Stimulated activated memory B cell treated with anti-CD40 and anti-IgM and Interleukin-4, amounts not matched to agents 10 μg/mL and 1 μg/mL and 100 μg/mL, for 72 hours (primary cell): ENCODE results near the gene WDFY4.

Experiments used
- ATAC-seq: fragments of 150-1000 bp; cut with Tn5 transposase; 2 replicates; pipeline ENCODE4 v1.10.0; 2021
- H3K27ac Mint-ChIP-seq: one replicate; pipeline ENCODE4 v1.8.0; 2022; ENCODE audit warnings: mild to moderate bottlenecking, mixed read lengths
- H3K27me3 Mint-ChIP-seq: one replicate; pipeline ENCODE4 v1.8.0; 2022; ENCODE audit warnings: mixed read lengths
- H3K36me3 Mint-ChIP-seq: one replicate; pipeline ENCODE4 v1.8.0; 2022; ENCODE audit warnings: mixed read lengths
- H3K4me1 Mint-ChIP-seq: one replicate; pipeline ENCODE4 v1.8.0; 2022; ENCODE audit warnings: mixed read lengths
- H3K4me3 Mint-ChIP-seq: one replicate; pipeline ENCODE4 v1.8.0; 2022; ENCODE audit warnings: mild to moderate bottlenecking, moderate library complexity, mixed read lengths
- H3K9me3 Mint-ChIP-seq: one replicate; pipeline ENCODE4 v1.8.0; 2022; ENCODE audit warnings: mixed read lengths

WDFY4 gene

GRCh38 chr10:48968036-48968435, 283.4 kb downstream of the WDFY4 start:
- Mint-ChIP-seq H3K9me3 (no peaks in the 10 kb centered on the region), H3K27ac (peak overlapping the region; percentile 29), H3K4me3 (no peak overlapping the region), H3K27me3 (no peaks in the 10 kb centered on the region), H3K4me1 (no peaks in the 10 kb centered on the region), H3K36me3 (peaks cover 84% of the 10 kb centered on the region)
- ATAC-seq, result no peak

DNA sequence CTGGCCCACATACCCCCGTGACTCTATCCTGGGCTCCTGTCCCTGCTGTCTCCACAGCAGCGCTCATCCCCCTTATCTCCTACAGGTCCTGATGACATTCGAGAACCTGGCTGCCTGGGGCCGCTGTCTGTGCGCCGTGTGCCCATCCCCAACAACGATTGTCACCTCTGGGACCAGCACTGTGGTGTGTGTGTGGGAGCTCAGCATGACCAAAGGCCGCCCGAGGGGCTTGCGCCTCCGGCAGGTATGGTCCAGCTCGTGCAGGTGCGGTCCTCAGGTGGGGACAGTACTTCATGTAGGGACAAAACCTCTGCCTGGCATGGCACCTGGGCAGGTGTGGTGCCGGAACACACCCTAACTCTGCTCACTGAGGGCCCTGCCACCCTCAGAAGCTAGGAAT, 285.4 kb downstream of the WDFY4 start:
- Mint-ChIP-seq H3K9me3 (no peaks in the 10 kb centered on the region), H3K4me3 (no peak overlapping the region), H3K4me1 (no peaks in the 10 kb centered on the region), H3K36me3 (peaks cover 92% of the 10 kb centered on the region), H3K27ac (peak overlapping the region; percentile 36), H3K27me3 (no peaks in the 10 kb centered on the region)
- ATAC-seq, result no peak

GRCh38 chr10:48970654-48971053, 286.0 kb downstream of the WDFY4 start:
- Mint-ChIP-seq H3K36me3 (peaks cover 92% of the 10 kb centered on the region), H3K27me3 (no peaks in the 10 kb centered on the region), H3K9me3 (no peaks in the 10 kb centered on the region), H3K27ac (no peak overlapping the region), H3K4me1 (no peaks in the 10 kb centered on the region), H3K4me3 (no peak overlapping the region)
- ATAC-seq, result no peak

GRCh38 chr10:48973065-48973464, 288.4 kb downstream of the WDFY4 start:
- Mint-ChIP-seq H3K9me3 (no peaks in the 10 kb centered on the region), H3K27me3 (no peaks in the 10 kb centered on the region), H3K36me3 (peaks cover 92% of the 10 kb centered on the region), H3K4me3 (no peak overlapping the region), H3K27ac (no peak overlapping the region), H3K4me1 (no peaks in the 10 kb centered on the region)
- ATAC-seq, result no peak

DNA sequence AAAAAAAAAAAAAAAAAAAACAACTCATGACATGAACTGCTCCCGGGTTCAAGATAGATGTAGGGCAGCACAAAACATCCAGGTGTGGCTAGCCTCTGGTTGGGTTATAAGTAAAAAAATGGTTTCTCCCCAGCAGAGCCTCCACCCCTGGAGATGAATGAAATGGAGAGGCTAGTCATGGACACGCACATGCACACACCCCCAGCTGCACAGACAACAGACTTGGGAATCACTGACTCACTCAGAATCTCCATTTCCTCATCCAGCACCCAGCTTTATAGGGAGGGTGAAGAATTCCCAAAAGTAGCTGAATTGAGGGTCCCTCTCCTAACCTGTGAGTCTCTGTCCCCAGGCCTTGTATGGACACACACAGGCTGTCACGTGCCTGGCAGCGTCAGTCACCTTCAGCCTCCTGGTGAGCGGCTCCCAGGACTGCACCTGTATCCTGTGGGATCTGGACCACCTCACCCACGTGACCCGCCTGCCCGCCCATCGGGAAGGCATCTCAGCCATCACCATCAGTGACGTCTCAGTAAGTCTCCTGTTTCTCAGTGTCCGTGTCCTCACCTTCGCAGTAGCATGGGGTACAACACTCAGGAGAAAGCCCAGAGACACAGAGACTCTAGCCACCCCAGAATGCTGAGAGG, 290.0 kb downstream of the WDFY4 start:
- Mint-ChIP-seq H3K27ac (no peak overlapping the region), H3K4me3 (no peak overlapping the region), H3K36me3 (peaks cover 94% of the 10 kb centered on the region), H3K4me1 (no peaks in the 10 kb centered on the region), H3K27me3 (no peaks in the 10 kb centered on the region), H3K9me3 (no peaks in the 10 kb centered on the region)
- no peak for ATAC-seq

DNA sequence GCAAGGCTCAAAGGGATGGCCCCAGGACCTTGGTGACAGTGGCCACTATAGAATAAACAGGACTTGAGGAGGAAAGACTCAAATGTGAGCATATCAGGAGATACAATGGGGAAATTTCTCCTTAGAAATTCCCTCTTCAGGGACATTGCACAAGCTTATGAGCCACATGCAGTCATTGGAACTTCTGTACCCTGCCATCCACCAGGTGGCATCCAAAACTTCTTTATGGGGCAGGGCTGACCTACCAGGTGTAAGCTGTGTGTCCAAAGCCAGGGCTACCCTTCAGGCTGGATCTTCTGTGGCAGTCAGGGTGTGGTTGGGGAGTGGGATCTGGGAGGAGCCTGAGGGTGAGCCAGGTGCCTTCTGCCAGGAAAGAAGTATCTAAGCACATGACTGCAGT, 291.5 kb downstream of the WDFY4 start:
- Mint-ChIP-seq H3K27me3 (no peaks in the 10 kb centered on the region), H3K4me1 (no peaks in the 10 kb centered on the region), H3K27ac (peak overlapping the region; percentile 1), H3K36me3 (peaks cover 85% of the 10 kb centered on the region), H3K9me3 (no peaks in the 10 kb centered on the region), H3K4me3 (no peak overlapping the region)
- no peak for ATAC-seq

DNA sequence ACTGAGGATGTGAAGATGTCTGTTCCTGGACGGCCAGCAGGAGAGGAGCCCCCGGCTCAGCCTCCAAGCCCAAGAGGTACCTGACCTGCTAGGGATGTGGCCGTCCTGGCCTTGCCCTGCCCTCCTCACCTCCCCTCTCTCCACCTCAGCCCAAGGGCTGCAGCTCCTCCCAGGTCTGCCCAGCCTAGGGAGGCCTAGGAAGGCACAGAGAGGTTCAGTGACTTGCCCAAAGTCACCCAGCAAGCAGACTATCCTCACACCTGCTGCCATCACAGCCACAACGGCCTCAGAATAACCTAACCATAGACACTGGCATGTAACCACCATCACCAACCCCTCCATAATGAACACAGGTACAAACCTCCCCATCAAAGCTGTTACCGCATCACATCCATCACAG, 293.6 kb downstream of the WDFY4 start:
- Mint-ChIP-seq H3K36me3 (peaks cover 83% of the 10 kb centered on the region), H3K27ac (no peak overlapping the region), H3K4me1 (no peaks in the 10 kb centered on the region), H3K27me3 (no peaks in the 10 kb centered on the region), H3K4me3 (no peak overlapping the region), H3K9me3 (no peaks in the 10 kb centered on the region)
- ATAC-seq, result no peak

GRCh38 chr10:48981310-48981907, 296.7 kb downstream of the WDFY4 start:
- no peak overlapping the region for H3K27ac Mint-ChIP-seq
- ATAC-seq, result no peak
- H3K27me3 Mint-ChIP-seq, result no peaks in the 10 kb centered on the region
- peaks cover 77% of the 10 kb centered on the region for H3K36me3 Mint-ChIP-seq
- H3K4me3 Mint-ChIP-seq, result no peak overlapping the region
- no peaks in the 10 kb centered on the region for H3K4me1 Mint-ChIP-seq
- H3K9me3 Mint-ChIP-seq, result no peaks in the 10 kb centered on the region

GRCh38 chr10:48982584-48982983, 297.9 kb downstream of the WDFY4 start:
- H3K36me3 Mint-ChIP-seq, result peaks cover 65% of the 10 kb centered on the region
- no peak overlapping the region for H3K4me3 Mint-ChIP-seq
- no peaks in the 10 kb centered on the region for H3K9me3 Mint-ChIP-seq
- no peaks in the 10 kb centered on the region for H3K4me1 Mint-ChIP-seq
- no peak overlapping the region for H3K27ac Mint-ChIP-seq
- ATAC-seq, result no peak
- no peaks in the 10 kb centered on the region for H3K27me3 Mint-ChIP-seq

DNA sequence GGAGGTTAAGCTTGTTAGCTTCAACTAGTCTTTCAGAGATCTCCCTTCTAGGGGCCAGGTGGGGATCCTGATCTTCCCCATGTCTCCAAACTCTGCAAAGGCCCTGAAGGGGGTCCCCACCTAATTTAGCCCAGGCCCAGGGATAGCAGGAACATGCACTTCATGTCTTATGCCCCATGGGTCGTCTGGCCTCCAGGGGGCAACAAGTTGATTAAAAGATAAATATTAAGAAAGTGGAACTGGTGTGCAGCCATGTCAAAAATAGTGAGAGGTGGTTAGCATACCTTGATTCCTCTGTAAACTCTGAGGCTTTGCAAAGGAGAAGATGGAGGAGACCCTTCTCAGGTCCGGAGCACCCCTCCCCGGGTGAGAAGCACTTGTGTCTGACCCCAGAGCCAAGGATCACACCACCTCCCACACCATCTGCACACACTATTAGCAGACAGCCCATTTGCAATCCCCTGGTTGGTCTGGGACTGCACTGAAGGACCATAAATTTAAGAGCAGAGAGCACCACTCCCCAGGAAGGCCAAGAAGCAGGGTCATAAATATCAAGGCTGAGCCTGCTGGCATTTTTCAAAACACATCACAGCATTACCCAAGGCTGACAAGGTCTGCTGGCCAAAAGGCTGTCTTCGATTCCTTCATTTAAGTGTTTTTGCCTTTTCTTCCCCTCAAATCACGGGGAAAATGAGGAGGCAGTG, 299.1 kb downstream of the WDFY4 start:
- no peaks in the 10 kb centered on the region for H3K27me3 Mint-ChIP-seq
- H3K4me3 Mint-ChIP-seq, result no peak overlapping the region
- no peaks in the 10 kb centered on the region for H3K4me1 Mint-ChIP-seq
- ATAC-seq, result no peak
- H3K9me3 Mint-ChIP-seq, result no peaks in the 10 kb centered on the region
- H3K27ac Mint-ChIP-seq, result no peak overlapping the region
- H3K36me3 Mint-ChIP-seq, result peaks cover 54% of the 10 kb centered on the region

DNA sequence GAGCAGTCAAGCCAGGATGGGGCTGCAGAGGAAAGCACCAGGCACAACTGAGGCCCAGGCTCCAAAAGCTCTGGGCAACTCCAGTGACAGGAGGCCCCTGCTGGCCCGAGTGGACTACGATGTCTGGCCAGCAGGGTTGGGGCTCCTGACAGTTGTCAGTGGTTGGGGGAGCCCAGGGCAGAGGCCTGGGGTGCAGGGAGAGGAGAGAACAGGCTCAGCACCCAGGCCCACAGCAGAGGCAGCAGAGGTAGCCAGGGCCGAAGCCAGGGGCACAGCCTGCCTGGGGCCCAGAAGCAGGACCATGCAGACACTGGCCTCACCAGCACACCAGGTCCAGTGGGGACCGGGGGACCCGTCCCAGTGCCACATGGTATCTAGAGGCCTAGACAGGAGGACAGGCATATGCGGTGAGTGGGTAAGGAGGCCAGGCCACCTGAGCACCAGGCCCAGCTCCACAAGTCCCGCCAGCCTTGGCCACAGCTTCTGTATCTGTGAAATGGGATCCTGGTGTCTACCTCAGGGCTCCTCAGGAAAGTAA, 301.0 kb downstream of the WDFY4 start:
- peak; percentile 43 for ATAC-seq
- peaks cover 40% of the 10 kb centered on the region for H3K36me3 Mint-ChIP-seq
- no peaks in the 10 kb centered on the region for H3K27me3 Mint-ChIP-seq
- no peaks in the 10 kb centered on the region for H3K4me1 Mint-ChIP-seq
- peak overlapping the region; percentile 6 for H3K27ac Mint-ChIP-seq
- no peaks in the 10 kb centered on the region for H3K9me3 Mint-ChIP-seq
- no peak overlapping the region for H3K4me3 Mint-ChIP-seq

GRCh38 chr10:48990226-48990625, 305.6 kb downstream of the WDFY4 start:
- Mint-ChIP-seq H3K4me1 (no peaks in the 10 kb centered on the region), H3K27ac (no peak overlapping the region), H3K4me3 (no peak overlapping the region), H3K9me3 (no peaks in the 10 kb centered on the region), H3K36me3 (peaks cover under 1% of the 10 kb centered on the region), H3K27me3 (no peaks in the 10 kb centered on the region)
- ATAC-seq, result no peak

- ATAC-seq, result no peak
- Mint-ChIP-seq H3K36me3 (no peaks in the 10 kb centered on the region), H3K9me3 (no peaks in the 10 kb centered on the region), H3K27ac (no peak overlapping the region), H3K27me3 (no peaks in the 10 kb centered on the region), H3K4me3 (no peak overlapping the region), H3K4me1 (no peaks in the 10 kb centered on the region)
Measured at GRCh38 chr10:48993627-48994026, 309.0 kb downstream of the WDFY4 start.

GRCh38 chr10:48996329-48996728, 311.7 kb downstream of the WDFY4 start:
- H3K9me3 Mint-ChIP-seq, result no peaks in the 10 kb centered on the region
- no peak for ATAC-seq

GRCh38 chr10:48999346-48999745, 314.7 kb downstream of the WDFY4 start:
- Mint-ChIP-seq H3K4me1 (no peaks in the 10 kb centered on the region), H3K27me3 (no peaks in the 10 kb centered on the region), H3K4me3 (no peak overlapping the region), H3K9me3 (no peaks in the 10 kb centered on the region), H3K36me3 (no peaks in the 10 kb centered on the region), H3K27ac (no peak overlapping the region)
- ATAC-seq, result no peak

More at GRCh38 chr10:48996329-48996728, 311.7 kb downstream of the WDFY4 start:
- Mint-ChIP-seq H3K4me1 (no peaks in the 10 kb centered on the region), H3K36me3 (no peaks in the 10 kb centered on the region), H3K4me3 (no peak overlapping the region), H3K27me3 (no peaks in the 10 kb centered on the region), H3K27ac (no peak overlapping the region)
